KG1 (cell line): ENCODE results near the gene ESR1.
"Not testable (repeated sequence)": the region's sequence is repeated elsewhere in the genome, so short reads cannot be mapped to it uniquely, and the experiment has no call there.

ENCODE experiments used
- DNase-seq: peaks from one replicate; lab custom pipeline; 2025; lab: John Stamatoyannopoulos, UW

Gene ESR1

DNA sequence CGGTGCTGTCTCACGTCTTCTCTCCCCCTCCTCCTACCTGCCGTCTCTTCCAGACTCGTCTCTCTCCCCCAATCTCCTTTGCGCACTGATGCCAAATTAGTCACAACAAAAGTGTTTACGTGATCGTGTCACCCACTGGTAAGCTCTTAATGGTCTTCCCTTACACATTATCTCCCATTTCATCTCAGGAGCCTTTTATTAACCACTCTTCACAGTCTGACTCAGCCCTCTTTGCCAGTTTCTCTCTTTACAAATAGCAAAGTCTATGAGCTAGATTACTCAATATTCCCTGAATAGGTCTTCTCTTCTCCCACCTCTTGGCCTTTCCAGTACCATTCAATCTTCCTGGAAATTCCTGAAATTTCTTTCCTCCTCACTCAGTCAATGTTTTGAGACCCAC is 247.0 kb downstream of the ESR1 start:
- DNase-seq = no peak

DNA sequence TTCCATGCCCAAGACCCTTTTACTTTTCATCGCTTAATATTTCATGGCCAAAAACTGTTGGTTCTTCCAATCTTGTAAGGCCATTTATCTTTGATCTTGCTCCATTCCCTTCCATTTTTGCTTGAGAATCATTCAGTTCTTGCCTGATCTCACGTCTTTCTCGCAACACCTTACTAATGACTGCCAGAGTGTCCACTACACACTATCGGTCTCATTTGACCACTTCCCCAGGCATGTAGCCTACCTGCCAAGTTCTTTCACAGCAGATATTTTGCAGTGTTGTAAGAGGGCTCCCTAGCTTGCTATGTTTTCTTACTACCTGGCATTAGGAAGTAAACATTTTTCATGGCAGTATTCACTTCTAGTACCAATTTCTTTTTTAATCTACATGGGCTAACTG is 248.0 kb downstream of the ESR1 start:
- no peak for DNase-seq

DNA sequence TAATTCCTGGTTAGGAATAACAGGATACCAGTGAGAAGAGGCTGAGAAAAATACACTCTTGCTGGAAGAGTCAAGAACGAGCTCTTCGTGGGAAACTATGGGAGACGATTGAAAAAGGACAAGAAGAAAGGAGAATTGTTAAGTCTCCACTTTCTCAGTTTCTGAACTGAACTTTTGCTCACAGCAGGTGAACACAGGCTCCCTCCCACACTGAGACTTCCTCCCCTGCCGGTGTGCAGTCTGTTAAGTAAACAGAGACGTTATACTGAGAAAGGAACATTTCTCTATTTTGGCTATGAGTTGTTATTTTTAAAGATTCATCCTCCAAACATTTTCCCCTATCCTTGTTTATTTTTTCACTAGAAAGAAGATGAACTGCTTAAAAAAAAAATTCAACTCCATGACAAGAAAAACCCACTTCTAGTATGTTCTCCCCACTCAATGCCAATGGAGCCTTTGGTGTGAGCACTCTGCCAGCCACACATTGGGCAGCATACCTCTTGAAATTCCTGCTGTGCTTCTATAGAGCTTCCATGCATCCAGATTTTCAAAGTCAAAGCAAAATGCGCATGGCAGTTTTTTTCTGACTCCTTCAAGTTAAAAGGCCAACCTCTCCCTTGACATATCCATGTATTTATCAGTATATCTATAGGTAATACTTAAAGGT is 250.5 kb downstream of the ESR1 start:
- DNase-seq = no peak

DNA sequence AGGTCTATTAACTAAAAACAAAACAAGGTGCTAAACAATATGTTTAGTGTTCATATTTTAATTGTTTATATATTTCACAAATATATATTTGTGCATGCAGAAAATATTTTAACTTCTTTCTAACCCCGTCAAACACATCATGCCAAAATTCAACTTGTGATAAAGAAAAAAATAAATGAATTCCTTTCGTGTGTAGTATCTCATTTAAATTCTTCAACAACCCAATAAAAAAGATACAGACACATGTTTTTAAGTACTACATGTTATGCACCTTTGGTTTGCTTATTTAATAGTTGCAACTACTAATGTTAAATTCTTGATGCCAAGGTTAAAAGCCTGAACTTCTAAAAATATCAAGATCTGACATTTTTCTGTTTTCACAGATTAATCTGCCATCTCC is 252.4 kb downstream of the ESR1 start:
- DNase-seq = no peak

DNA sequence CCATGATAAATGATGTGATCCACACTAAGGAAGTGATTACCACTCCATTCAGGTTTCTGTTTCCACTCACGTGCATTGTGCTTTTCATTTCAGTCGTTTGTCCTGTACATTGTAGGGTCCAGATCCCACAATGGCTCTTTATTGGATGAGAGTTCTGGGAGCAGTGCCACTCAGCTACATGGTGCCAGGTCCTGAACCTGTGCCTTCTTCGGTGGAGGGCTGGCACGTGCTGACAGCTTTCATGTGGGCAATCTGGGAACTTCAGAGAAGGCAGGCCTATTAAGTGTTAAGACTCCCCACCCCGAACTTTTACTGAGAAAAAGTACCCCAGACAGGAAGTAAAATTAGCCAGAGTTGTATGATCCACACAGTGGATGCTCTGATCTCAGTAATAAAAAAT is 255.0 kb downstream of the ESR1 start:
- no peak for DNase-seq

DNA sequence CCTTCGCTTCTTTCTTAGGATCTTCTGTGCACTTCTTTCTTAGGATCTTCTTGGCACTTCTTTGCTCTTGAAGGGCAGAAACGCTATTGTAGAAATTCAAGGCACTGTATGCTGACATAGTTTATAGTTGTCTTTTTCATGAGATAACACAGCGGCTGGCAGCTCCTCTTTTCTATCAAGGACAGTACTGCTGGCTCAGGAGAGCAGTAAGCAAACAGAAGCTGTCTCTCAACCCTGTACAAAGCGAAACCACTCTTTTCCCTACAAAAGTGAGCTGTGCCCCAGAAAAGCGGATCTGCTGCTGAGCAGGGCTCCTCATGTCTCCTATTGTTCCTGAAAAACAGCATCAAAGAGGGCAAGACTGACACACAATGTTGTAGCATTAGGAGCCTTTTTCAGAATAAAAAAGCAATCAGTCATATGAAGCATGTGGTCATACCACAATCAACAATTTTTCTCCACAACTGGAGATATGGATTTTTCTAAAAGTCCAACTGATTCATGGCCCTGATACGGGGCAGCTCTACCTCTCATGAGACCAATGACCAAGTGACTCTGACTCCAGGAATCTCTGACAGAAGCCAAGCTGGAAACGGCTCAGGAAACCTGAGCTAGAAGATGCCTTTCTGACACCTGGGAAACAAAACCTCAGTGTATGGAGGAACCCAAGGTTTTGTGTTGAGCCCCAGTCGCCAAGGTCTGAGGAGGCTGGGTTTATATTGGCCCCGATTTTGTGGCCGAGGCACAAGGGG is 255.9 kb downstream of the ESR1 start:
- DNase-seq = no peak

DNA sequence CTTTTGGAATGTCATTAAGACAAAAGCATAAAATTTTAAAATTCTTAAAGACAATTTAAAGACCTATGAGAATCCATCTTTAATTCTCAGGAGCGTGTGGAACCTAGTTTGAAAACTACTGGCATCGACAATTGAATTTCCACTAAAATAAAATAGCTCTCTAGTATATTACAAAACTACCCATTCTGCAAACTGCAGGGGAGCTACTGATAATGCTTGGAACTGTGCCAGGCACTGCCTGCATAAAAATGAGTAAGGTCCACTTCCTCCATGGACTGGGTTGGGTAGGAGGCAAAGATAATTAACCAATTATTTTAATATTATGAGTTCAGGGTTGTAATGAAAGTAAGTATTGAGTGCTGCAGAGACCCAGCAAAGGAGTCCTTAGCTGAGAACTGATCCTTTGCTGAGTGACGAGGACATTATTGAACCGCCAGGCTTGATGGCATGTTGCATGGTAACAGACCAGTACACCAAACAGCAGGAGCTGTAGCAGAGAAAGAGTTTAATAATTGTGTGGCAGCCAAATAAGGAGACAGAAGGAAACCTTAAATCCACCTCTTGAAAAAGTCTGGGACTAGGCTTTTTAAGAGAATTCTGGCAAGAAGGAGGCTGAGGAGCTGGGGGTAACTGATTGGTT is 261.3 kb downstream of the ESR1 start:
- no peak for DNase-seq

DNA sequence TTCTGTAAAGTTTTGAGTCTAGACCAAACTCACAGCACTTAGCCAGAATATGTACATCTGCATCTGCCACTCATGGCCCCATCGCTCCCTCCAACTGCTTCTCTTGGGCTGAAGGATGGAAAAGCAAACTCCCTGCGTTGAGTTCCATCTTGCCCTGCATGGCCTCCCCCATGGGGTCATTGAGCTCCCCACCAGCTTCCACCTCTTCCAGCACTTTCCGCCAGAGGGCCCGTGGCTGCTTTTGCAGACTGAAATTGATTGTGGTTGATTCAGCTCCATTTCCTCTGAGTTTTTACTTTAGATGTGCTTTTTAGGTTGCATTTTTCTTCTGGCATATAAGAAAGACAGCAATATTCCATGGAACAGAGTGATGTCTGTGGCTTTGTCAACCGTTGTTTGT is 263.1 kb downstream of the ESR1 start:
- DNase-seq = no peak

DNA sequence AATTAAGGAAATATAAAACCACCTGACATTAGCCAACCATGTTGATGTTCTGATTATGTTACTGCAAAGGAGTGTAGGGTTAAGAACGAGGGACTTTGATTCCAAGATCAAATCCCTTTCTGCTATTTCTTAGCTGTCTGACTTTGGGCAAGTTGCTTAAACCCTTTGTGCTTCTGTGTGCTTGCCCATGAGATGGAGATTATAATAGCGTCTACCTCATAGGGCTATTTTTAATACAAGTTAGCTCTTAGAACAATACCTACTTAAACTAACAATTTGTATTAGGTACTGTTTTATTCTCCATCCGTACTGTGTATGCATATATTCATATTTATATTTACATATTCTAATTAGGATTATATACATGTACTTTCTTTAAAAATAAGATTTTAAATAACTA is 263.8 kb downstream of the ESR1 start:
- DNase-seq = no peak

DNA sequence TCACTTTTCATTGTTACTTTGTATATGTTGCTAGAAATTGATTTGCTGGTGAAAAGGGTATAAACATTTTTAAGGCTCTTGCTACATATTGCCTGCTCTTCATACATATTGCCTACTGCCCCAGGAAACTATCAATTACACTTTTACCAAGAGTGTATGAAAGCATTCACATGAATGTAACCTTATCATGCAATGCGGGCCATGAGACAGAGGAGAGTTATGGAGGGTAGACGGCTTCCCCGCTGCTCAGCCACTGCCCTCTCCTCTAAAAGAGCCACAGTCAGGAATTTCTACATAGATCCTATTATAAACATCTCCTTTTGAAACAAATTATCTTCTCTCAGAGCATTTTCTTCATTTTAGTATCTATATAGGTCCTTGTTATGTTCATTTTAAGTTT is 264.4 kb downstream of the ESR1 start:
- no peak for DNase-seq

DNA sequence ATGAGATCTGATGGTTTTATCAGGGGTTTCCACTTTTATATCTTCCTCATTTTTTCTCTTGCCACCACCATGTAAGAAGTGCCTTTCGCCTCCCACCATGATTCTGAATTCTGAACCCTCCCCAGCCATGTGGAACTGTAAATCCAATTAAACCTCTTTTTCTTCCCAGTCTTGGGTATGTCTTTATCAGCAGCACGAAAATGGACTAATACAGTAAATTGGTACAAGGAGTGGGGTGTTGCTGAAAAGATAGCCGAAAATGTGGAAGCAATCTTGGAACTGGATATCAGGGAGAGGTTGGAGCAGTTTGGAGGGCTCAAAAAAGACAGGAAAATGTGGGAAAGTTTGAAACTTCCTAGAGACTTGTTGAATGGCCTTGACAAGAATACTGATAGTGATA is 268.8 kb downstream of the ESR1 start:
- not testable (repeated sequence) for DNase-seq

DNA sequence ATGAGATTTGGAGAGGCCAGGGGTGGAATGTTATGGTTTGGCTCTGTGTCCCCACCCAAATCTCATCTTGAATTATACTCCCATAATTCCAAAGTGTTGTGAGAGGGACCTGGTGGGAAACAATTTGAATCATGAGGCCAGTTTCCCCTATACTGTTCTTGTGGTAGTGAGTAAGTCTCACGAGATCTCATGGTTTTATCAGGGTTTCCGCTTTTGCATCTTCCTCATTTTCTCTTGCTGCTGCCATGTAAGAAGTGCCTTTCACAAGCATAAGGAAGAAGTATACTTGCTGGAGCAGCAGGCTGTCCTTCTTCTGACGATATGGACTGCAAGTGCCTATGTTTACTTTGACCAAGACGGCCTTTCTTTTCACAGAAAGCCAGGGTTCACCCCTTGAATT is 270.5 kb downstream of the ESR1 start:
- no peak for DNase-seq

DNA sequence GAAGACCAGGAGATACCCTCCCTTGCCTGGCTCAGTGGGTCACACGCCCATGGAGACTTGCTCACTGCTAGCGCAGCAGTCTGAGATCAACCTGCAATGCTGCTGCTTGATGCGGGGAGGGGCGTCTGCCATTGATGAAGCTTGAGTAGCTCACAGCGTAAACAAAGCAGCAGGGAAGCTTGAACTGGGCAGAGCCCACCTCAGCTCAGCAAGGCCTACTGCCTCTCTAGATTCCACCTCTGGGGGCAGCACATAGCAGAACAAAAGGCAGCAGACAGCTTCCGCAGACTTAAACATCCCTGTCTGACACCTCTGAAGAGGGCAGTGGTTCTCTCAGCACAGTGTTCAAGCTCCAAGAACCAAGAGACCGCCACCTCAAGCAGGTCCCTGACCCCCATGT is 271.3 kb downstream of the ESR1 start:
- DNase-seq = no peak

DNA sequence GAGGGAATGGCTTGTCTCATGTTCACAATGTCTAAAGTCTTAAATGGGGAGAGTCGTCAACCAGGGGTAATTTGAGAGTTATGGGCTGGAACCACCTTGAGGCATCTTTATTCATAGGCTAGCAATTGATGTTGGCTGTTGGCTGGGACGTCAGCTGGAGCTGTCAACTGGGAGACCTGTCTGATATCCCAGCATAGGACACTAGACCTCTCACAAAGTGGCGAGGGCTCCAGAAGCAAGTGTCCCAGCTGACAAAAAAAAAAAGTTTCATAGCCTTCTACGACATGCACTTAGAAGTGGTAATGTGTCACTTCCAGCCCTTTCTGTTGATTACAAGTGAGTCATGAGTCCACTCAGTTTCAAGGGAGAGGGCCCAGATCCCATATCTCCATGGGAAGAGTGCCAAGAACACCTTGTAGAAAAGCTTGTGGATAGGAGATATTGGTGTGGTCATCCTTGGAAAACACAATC is 278.0 kb downstream of the ESR1 start:
- DNase-seq = no peak

DNA sequence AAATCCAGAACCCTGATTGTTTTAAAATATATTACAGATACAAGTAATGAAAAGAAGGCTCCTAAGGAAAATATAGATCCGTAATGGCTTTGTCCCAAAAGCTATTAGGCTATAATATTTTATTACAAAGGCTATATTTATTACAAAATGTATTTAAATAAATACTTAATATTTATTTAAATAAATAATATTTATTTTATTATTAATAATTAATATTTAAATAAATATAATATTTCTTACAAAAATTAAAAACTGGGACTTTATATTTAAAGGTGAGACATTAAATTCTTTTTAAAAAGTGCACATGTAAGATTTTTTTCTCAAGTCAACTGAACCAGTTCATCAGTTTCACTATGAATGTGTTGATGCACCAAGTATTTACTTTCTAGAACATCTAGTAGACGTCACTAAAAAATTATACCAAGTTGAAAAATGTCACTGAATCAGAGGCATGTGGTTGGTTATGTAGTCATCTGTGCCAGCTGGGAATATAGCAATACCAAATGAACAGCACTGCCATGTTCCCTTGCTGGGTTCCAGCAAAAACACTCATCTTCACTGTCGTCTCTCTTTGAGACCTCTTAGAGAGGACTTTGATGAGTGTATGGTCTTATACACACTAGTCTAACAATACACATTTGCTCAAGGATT is 278.9 kb downstream of the ESR1 start:
- DNase-seq = no peak

DNA sequence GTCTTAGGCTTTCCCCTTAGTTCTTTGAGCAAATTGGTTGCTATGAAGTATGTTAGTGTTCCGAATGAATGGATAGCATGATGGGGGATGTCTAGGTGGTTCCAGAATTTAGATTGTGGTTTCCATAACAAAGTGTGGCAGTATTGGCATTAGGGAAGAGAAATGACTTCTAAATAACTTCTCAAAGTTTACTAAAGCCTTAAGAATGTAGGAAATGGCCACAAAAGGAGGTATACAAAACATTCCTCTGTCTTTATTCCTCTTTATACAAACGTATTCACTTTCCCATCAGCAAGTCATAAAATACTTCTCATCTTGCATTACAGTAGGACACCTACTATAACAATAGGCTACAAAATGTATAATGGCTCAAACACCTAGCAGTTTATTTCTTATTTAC is 279.6 kb downstream of the ESR1 start:
- no peak for DNase-seq

DNA sequence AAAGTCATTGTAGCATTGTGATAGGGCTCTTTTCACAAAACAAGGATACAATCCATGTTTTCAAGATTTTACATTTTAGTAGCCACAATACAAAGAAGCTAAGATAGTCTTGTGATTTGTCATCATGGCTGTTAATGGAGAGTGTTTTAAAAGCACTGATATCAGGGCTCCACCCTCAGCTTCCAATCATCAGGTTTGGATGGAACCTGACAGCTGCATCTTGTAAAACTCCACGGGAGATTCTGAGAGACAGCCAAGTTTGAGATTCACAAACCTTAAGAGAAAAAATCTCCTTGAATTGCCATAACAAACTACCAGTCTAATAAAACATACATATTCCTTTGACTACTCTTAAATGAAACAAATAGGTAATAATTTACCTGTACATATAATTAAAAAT is 280.2 kb downstream of the ESR1 start:
- DNase-seq = no peak

DNA sequence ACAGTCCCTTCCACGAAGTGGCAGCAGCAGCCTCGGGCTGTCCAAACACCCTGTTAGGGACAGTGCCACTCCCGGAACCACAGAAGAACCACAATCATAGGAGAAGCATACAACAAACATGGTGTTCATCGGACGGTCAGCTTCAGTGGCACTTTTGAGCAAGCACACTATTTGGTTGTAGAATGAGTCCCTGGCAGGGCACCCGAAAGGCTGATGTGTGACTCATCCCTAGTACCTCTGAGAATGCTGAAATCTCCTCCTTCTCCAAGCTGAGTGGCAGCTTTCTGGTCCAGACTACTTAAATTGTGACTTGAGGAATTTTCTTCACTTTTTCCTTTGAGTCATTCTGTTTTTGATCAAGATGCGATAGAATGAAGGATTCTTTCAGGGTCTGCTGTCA is 282.5 kb downstream of the ESR1 start:
- DNase-seq = no peak

DNA sequence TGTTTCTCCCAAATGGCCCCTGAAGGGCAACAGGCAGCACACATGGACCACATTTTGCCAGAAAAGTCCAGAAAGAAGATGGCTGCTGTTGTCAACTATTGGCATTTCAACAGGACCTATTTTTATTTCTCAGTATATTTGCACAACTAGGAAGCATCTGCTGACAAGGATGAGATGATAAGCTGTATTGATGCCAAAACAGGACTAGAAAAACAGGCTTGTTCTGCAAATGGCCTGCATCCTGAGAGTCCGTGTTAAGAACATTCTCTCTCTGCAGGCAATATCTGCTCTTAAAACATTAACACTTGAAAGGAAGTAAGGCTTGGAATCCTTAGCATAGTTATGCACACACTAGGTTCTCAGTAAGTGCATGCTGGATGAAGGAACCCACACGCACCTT is 283.7 kb downstream of the ESR1 start:
- DNase-seq = no peak

DNA sequence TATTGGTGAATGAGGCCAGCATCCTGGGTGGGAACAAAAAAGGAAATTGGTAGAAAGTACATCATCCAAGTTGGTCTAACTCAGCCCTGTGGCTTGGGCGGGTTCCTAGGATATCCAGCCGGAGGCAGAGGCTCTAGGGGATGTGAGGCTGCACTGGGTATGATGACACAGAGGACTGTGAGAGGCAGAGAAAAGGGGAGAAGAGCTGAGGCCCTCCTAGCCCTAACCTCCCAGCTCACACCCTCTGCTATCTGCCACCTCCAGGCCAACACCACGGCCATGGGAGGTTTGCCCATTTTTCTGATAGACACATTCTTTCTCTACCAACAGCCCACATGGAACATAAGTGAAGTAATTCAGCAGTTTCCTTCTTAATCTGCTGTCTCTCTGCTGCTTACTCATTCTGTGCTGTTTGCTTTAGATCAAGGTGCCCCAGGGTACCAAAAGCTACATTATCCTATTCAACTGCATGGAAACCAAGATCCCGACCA is 284.4 kb downstream of the ESR1 start:
- DNase-seq = no peak

DNA sequence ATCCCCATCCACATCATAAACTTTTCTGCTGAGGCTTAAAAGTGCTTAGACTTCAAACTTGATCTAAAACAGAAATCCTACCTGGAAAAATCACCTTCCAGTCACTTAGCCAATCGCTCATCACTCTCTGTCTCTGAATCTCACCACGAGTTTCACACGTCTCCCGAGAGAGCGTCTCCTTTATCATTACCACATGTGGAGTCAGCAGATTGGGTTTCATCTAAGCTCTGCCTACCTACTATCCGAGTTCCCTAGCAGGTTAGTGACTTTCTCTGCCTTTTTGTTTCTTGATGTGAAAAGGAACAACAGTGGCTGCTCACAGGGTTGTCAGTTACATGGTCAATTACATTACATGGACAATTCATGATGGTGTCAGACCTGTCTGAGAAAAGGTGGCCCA is 286.2 kb downstream of the ESR1 start:
- no peak for DNase-seq

DNA sequence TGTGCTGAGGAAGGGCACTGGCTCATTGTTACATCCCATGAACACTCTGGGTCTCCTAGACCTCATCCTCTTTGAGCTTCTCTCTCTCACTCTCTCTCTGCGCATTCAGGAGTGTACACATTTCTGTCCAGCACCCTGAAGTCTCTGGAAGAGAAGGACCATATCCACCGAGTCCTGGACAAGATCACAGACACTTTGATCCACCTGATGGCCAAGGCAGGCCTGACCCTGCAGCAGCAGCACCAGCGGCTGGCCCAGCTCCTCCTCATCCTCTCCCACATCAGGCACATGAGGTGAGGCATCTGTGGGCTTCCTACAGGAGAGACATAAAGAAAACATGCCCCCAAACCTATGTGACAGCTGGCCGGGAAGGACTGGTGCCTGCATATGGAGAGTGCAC is 286.8 kb downstream of the ESR1 start:
- DNase-seq = no peak
